OCI-LY7 (cell line): ENCODE results near the gene CIDEB. TPM values are rescaled to one million over a fixed set of nuclear protein-coding genes. Genes with fewer than 3 reads are reported as not detected.

ENCODE experiments used
- BruUV-seq: library from RNA; stranded (reverse); fragments of 400-500 nt; replicated peaks from 2 replicates; lab custom pipeline; 2021; lab: Mats Ljungman, UMichigan
- CTCF ChIA-PET: fragments of 300-600 bp; sonication (Branson Sonifier 250); formaldehyde crosslinking; loops from one replicate; lab custom pipeline; 2022; ENCODE audit warnings: antibody characterized with exemption; ENCODE audit not compliant: unreplicated experiment; lab: Charles Lee
- POLR2A ChIA-PET: fragments of 300-600 bp; sonication (Branson Sonifier 250); formaldehyde crosslinking; loops from one replicate; lab custom pipeline; 2022; ENCODE audit warnings: antibody characterized with exemption; lab: Charles Lee
- DNase-seq: peaks from one replicate; pipeline ENCODE4 v3.0.0-alpha.2; 2015; ENCODE audit warnings: low spot score
- H2AFZ ChIP-seq: fragments of 200-600 bp; sonication (generic), shearing (Covaris generic); 2 replicates; pipeline ENCODE4 v1.6.1; 2014; ENCODE audit warnings: mild to moderate bottlenecking, antibody characterized with exemption, low read length, moderate library complexity
- H3K27ac ChIP-seq: fragments of 200-600 bp; sonication (generic); 2 replicates; pipeline ENCODE4 v1.5.1; 2014; ENCODE audit warnings: mixed run types, low read depth, mild to moderate bottlenecking, moderate library complexity, low read length, inconsistent platforms; ENCODE audit not compliant: poor library complexity, severe bottlenecking
- H3K36me3 ChIP-seq: fragments of 200-600 bp; sonication (generic); 2 replicates; pipeline ENCODE4 v1.6.1; 2014; ENCODE audit warnings: mild to moderate bottlenecking, antibody characterized with exemption, low read length, moderate library complexity, mixed read lengths; ENCODE audit not compliant: insufficient read depth
- H3K4me1 ChIP-seq: fragments of 200-600 bp; sonication (generic); 2 replicates; pipeline ENCODE4 v1.5.1; 2014; ENCODE audit warnings: mild to moderate bottlenecking, low read length; ENCODE audit not compliant: insufficient read depth, poor library complexity, severe bottlenecking
- H3K4me2 ChIP-seq: fragments of 200-600 bp; sonication (generic); 2 replicates; pipeline ENCODE4 v1.6.1; 2014; ENCODE audit warnings: mild to moderate bottlenecking, low read length
- H3K4me3 ChIP-seq: fragments of 200-600 bp; sonication (generic); 2 replicates; pipeline ENCODE4 v1.5.1; 2014; ENCODE audit warnings: mild to moderate bottlenecking, low read depth, low read length; ENCODE audit not compliant: poor library complexity, severe bottlenecking
- H3K79me2 ChIP-seq: fragments of 200-600 bp; sonication (generic); 2 replicates; pipeline ENCODE4 v1.6.1; 2016; ENCODE audit warnings: low read depth, mild to moderate bottlenecking, low read length, moderate library complexity, mixed read lengths; ENCODE audit not compliant: insufficient read depth
- H3K9me2 ChIP-seq: fragments of 200-600 bp; sonication (generic); 2 replicates; pipeline ENCODE4 v1.6.1; 2016; ENCODE audit warnings: mild to moderate bottlenecking, low read length, mixed read lengths; ENCODE audit not compliant: insufficient read depth
- H3K9me3 ChIP-seq: fragments of 200-600 bp; sonication (generic); 2 replicates; pipeline ENCODE4 v1.6.1; 2014; ENCODE audit warnings: mild to moderate bottlenecking, mixed run types, low read length, mixed read lengths
- H4K20me1 ChIP-seq: fragments of 200-600 bp; sonication (generic); 2 replicates; pipeline ENCODE4 v1.6.1; 2014; ENCODE audit warnings: mild to moderate bottlenecking, antibody characterized with exemption, low read length, moderate library complexity, mixed read lengths; ENCODE audit not compliant: insufficient read depth
- EZH2phosphoT487 ChIP-seq: fragments of 200-600 bp; sonication (generic); IDR thresholded peaks from 2 replicates; pipeline ENCODE4 v1.6.1; 2018; ENCODE audit warnings: low read depth, borderline replicate concordance, mild to moderate bottlenecking, mixed run types, antibody characterized with exemption, low read length, moderate library complexity, mixed read lengths
- intact Hi-C: fragments of 100-400 bp; cut with micrococcal nuclease; formaldehyde crosslinking; loops from one replicate; pipeline ENCODE4 v1.10.0; 2022; ENCODE audit not compliant: unreplicated experiment
- total RNA-seq, 2 experiments: library from RNA; depleted of rRNA in 1 of 2; stranded (reverse); fragments of >200 nt in 1 of 2; shearing (Covaris generic) in 1 of 2; gene quantifications; 2 replicates each; pipeline ENCODE4 v1.2.3, GENCODE V29; 2014 to 2022
- TF ChIP-seq, protein P1 (sequence below): fragments of 200-600 bp; sonication (generic); conservative IDR thresholded peaks from 2 replicates; pipeline ENCODE4 v1.5.1; 2014; ENCODE audit warnings: mild to moderate bottlenecking, antibody characterized with exemption, low read length, moderate library complexity, mixed read lengths

CIDEB gene
- total RNA-seq, 2 experiments from 2014 or later = 1.6 TPM; not detected in 1

DNA sequence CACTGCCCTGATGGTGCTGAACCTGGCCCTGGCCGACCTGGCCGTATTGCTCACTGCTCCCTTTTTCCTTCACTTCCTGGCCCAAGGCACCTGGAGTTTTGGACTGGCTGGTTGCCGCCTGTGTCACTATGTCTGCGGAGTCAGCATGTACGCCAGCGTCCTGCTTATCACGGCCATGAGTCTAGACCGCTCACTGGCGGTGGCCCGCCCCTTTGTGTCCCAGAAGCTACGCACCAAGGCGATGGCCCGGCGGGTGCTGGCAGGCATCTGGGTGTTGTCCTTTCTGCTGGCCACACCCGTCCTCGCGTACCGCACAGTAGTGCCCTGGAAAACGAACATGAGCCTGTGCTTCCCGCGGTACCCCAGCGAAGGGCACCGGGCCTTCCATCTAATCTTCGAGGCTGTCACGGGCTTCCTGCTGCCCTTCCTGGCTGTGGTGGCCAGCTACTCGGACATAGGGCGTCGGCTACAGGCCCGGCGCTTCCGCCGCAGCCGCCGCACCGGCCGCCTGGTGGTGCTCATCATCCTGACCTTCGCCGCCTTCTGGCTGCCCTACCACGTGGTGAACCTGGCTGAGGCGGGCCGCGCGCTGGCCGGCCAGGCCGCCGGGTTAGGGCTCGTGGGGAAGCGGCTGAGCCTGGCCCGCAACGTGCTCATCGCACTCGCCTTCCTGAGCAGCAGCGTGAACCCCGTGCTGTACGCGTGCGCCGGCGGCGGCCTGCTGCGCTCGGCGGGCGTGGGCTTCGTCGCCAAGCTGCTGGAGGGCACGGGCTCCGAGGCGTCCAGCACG lies 8.2 kb upstream of the CIDEB start:
- Histone ChIP-seq H3K9me2 (no peaks in the 10 kb centered on the region), H3K79me2 (no peaks in the 10 kb centered on the region), H3K27ac (no peak overlapping the region), H3K4me3 (no peak overlapping the region), H3K36me3 (peaks cover 29% of the 10 kb centered on the region; the same call in 1 of the 2 replicates), H4K20me1 (no peaks in the 10 kb centered on the region), H3K9me3 (no peaks in the 10 kb centered on the region), H2AFZ (no peak overlapping the region), H3K4me2 (no peak overlapping the region), H3K4me1 (peaks cover 27% of the 10 kb centered on the region)
- intact Hi-C loops = no loop called here
- TF ChIP-seq EZH2phosphoT487 = no peak
- POLR2A ChIA-PET = no interaction called here
- BruUV-seq = no TSS peak
- DNase-seq = no peak
- CTCF ChIA-PET = no interaction called here

DNA sequence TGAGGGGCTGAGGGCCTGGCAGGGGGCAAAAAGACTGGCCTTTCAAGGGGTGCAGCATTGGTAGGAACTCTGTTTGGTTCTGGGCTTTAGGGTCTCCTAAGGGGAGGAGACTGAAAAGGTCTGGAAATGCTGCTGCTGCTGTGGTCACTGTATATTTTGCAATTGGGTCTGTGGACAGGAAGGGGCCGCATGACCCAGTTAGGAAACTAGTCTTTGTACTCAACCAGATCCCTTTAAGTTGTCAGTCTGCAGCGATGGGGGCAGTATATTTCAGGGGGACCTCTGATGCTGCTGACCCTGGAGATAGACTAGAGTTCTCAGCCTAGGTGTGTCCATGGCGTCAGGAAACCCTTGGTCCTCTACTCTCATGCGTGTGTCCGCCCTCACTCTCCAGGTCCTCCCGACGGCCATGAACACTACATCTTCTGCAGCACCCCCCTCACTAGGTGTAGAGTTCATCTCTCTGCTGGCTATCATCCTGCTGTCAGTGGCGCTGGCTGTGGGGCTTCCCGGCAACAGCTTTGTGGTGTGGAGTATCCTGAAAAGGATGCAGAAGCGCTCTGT lies 7.5 kb upstream of the CIDEB start:
- H3K9me3 ChIP-seq = no peaks in the 10 kb centered on the region

DNA sequence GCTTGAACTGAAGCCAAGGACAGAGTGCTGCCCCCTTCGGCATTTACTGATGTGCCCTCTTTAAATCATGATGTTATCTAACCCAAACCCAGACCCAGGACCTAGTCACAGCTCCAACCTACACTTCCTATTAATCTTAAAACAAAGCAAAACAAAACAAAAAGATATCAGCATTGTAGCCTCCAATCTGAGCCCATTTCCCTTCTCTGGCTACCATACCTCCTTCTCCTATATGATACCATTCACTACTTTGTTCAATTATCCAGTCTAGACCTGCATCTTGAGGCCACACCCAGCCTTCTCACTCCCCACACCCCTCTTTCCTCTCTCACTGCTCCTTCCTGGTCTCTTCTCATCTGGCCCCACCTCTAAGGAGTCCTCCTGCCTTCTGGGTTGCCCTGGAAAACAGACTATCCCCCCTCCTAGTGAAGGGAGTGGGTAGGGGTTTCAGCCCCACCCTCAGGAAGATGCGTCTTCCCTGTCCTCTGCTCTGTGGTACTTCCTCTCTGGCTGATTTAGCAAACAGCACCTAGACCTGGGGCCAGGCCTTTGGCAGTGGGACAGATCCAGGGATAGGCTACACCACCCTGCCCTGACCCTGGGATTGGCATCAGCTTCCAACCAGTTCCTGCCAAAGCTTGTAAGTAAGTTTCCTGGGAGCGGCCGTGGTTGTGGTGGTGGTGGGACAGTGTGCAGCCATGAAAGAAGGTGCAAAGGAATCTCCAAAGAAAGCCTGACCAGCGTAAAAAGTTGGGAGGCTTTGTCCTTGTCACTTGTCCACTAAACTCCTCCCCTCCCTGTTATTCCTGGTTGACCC lies 6.8 kb upstream of the CIDEB start:
- peaks cover 38% of the 10 kb centered on the region for H3K4me1 ChIP-seq
- no peak for DNase-seq
- no peak overlapping the region for H3K4me3 ChIP-seq
- no peaks in the 10 kb centered on the region for H3K9me3 ChIP-seq
- POLR2A ChIA-PET = no interaction called here
- no peaks in the 10 kb centered on the region for H4K20me1 ChIP-seq
- CTCF ChIA-PET = no interaction called here
- no peak overlapping the region for H3K4me2 ChIP-seq
- BruUV-seq = no TSS peak
- no peak for TF ChIP-seq EZH2phosphoT487
- TF ChIP-seq, protein P1, sequence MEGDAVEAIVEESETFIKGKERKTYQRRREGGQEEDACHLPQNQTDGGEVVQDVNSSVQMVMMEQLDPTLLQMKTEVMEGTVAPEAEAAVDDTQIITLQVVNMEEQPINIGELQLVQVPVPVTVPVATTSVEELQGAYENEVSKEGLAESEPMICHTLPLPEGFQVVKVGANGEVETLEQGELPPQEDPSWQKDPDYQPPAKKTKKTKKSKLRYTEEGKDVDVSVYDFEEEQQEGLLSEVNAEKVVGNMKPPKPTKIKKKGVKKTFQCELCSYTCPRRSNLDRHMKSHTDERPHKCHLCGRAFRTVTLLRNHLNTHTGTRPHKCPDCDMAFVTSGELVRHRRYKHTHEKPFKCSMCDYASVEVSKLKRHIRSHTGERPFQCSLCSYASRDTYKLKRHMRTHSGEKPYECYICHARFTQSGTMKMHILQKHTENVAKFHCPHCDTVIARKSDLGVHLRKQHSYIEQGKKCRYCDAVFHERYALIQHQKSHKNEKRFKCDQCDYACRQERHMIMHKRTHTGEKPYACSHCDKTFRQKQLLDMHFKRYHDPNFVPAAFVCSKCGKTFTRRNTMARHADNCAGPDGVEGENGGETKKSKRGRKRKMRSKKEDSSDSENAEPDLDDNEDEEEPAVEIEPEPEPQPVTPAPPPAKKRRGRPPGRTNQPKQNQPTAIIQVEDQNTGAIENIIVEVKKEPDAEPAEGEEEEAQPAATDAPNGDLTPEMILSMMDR = no peak
- no peaks in the 10 kb centered on the region for H3K79me2 ChIP-seq
- peaks cover 42% of the 10 kb centered on the region for H3K36me3 ChIP-seq
- no peak overlapping the region for H2AFZ ChIP-seq
- H3K9me2 ChIP-seq = no peaks in the 10 kb centered on the region
- intact Hi-C loops = no loop called here
- H3K27ac ChIP-seq = no peak overlapping the region

More for the DNA sequence above, 7.5 kb upstream of the CIDEB start:
- H4K20me1 ChIP-seq = no peaks in the 10 kb centered on the region
- TF ChIP-seq, protein P1 = no peak
- TF ChIP-seq EZH2phosphoT487 = no peak
- no peaks in the 10 kb centered on the region for H3K79me2 ChIP-seq
- no peaks in the 10 kb centered on the region for H3K9me2 ChIP-seq
- H3K27ac ChIP-seq = no peak overlapping the region
- no peak overlapping the region for H3K4me3 ChIP-seq
- BruUV-seq = no TSS peak
- intact Hi-C loops = no loop called here
- CTCF ChIA-PET = no interaction called here
- no peak overlapping the region for H3K4me2 ChIP-seq
- H3K4me1 ChIP-seq = peaks cover 34% of the 10 kb centered on the region
- H3K36me3 ChIP-seq = peaks cover 35% of the 10 kb centered on the region
- no peak overlapping the region for H2AFZ ChIP-seq
- POLR2A ChIA-PET = no interaction called here
- DNase-seq = no peak
